Neural progenitor cell (in vitro differentiated cells): Measurements from ENCODE around the gene PREX1.

Experiments
- EZH2 ChIP-seq: fragments of 200-600 bp; sonication (generic); IDR thresholded peaks from 2 replicates; pipeline ENCODE4 v1.6.1; 2017; ENCODE audit warnings: antibody characterized with exemption, mild to moderate bottlenecking, moderate library complexity
- EZH2phosphoT487 ChIP-seq: fragments of 200-600 bp; sonication (generic); IDR thresholded peaks from 2 replicates; pipeline ENCODE4 v1.6.1; 2017; ENCODE audit warnings: antibody characterized with exemption
- TF ChIP-seq, protein P1 (sequence below): fragments of 200-600 bp; sonication (generic); IDR thresholded peaks from 2 replicates; pipeline ENCODE4 v1.5.1; 2017; ENCODE audit warnings: antibody characterized with exemption, mild to moderate bottlenecking

DNA sequence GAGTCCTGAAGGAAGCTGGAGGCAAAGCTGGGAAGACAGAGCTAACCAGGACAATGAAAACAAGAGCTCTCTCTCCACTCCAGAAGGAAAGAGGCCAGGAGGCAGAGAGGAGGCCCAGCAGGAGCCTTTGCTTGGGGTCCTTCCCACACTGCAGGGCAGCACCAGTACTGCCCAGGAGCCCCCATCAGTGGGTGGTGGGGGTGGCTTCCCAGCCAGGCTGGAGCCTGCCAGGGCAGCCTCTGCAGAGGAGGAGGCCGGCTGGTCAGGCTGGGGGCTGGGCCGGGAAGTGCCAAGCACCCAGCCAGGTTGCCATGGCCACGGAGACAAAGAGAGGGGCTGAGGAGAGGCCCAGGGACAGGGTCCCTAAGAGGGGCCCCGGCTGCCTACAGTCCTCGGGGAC, 33.4 kb downstream of the PREX1 start:
- TF ChIP-seq, protein P1, sequence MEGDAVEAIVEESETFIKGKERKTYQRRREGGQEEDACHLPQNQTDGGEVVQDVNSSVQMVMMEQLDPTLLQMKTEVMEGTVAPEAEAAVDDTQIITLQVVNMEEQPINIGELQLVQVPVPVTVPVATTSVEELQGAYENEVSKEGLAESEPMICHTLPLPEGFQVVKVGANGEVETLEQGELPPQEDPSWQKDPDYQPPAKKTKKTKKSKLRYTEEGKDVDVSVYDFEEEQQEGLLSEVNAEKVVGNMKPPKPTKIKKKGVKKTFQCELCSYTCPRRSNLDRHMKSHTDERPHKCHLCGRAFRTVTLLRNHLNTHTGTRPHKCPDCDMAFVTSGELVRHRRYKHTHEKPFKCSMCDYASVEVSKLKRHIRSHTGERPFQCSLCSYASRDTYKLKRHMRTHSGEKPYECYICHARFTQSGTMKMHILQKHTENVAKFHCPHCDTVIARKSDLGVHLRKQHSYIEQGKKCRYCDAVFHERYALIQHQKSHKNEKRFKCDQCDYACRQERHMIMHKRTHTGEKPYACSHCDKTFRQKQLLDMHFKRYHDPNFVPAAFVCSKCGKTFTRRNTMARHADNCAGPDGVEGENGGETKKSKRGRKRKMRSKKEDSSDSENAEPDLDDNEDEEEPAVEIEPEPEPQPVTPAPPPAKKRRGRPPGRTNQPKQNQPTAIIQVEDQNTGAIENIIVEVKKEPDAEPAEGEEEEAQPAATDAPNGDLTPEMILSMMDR: no peak
- TF ChIP-seq EZH2phosphoT487 (no peak), EZH2 (no peak)
